ENCODE measurements around the gene NKX2-8.

Gene NKX2-8

GRCh38 chr14:36582011-36582873 lies at the start of gene NKX2-8:
Gene NKX2-8, minus strand, starts transcription at chr14:36582614. Its CDS starts 225 bp downstream, at chr14:36582389.
- DNase-seq (ENCODE audit: extremely low spot score, insufficient read length, low read depth), result no peak

GRCh38 chr14:36627981-36628380 lies 45.6 kb upstream of the NKX2-8 start:
- FAIRE-seq (no peak), DNase-seq (ENCODE audit: extremely low spot score, insufficient read length, low read depth) (no peak)

More at GRCh38 chr14:36582011-36582873, at the start of gene NKX2-8:
- no peak for FAIRE-seq

- no peak for FAIRE-seq
These were observed 43.7 kb upstream of the NKX2-8 start for GRCh38 chr14:36626151-36626550.

GRCh38 chr14:36625436-36625835 lies 43.0 kb upstream of the NKX2-8 start:
- DNase-seq (ENCODE audit: extremely low spot score, insufficient read length, low read depth) (no peak), FAIRE-seq (no peak)

More at GRCh38 chr14:36626151-36626550, 43.7 kb upstream of the NKX2-8 start:
- DNase-seq (ENCODE audit: extremely low spot score, insufficient read length, low read depth), result no peak

- FAIRE-seq (no peak), DNase-seq (ENCODE audit: extremely low spot score, insufficient read length, low read depth) (no peak)
These were observed 42.6 kb upstream of the NKX2-8 start for GRCh38 chr14:36625014-36625413.

GRCh38 chr14:36619853-36620252 lies 37.4 kb upstream of the NKX2-8 start:
- FAIRE-seq, result no peak
- DNase-seq (ENCODE audit: extremely low spot score, insufficient read length, low read depth), result no peak

- no peak for DNase-seq (ENCODE audit: extremely low spot score, insufficient read length, low read depth)
- FAIRE-seq, result no peak
These were observed 36.7 kb upstream of the NKX2-8 start for GRCh38 chr14:36619131-36619530.

- FAIRE-seq (no peak), DNase-seq (ENCODE audit: extremely low spot score, insufficient read length, low read depth) (no peak)
These were observed 36.2 kb upstream of the NKX2-8 start for GRCh38 chr14:36618641-36619040.

GRCh38 chr14:36617824-36618223 lies 35.4 kb upstream of the NKX2-8 start:
- FAIRE-seq, result no peak

GRCh38 chr14:36605506-36605857 lies 23.1 kb upstream of the NKX2-8 start:
- no peak for FAIRE-seq
- DNase-seq (ENCODE audit: extremely low spot score, insufficient read length, low read depth), result no peak

More at GRCh38 chr14:36617824-36618223, 35.4 kb upstream of the NKX2-8 start:
- no peak for DNase-seq (ENCODE audit: extremely low spot score, insufficient read length, low read depth)

- DNase-seq (ENCODE audit: extremely low spot score, insufficient read length, low read depth) (peak; percentile 30), FAIRE-seq (peak; percentile 82)
These were observed 22.5 kb upstream of the NKX2-8 start for GRCh38 chr14:36604757-36605505.

GRCh38 chr14:36600431-36600830 lies 18.0 kb upstream of the NKX2-8 start:
- DNase-seq (ENCODE audit: extremely low spot score, insufficient read length, low read depth) (no peak), FAIRE-seq (no peak)

GRCh38 chr14:36591482-36591881 lies 9.1 kb upstream of the NKX2-8 start:
- FAIRE-seq (no peak), DNase-seq (ENCODE audit: extremely low spot score, insufficient read length, low read depth) (no peak)

- DNase-seq (ENCODE audit: extremely low spot score, insufficient read length, low read depth) (no peak), FAIRE-seq (no peak)
These were observed 6.4 kb upstream of the NKX2-8 start for GRCh38 chr14:36588788-36589187.

GRCh38 chr14:36588119-36588518 lies 5.7 kb upstream of the NKX2-8 start:
- DNase-seq (ENCODE audit: extremely low spot score, insufficient read length, low read depth) (no peak), FAIRE-seq (no peak)

GRCh38 chr14:36585100-36585499 lies 2.7 kb upstream of the NKX2-8 start:
- no peak for DNase-seq (ENCODE audit: extremely low spot score, insufficient read length, low read depth)
- no peak for FAIRE-seq

GRCh38 chr14:36583893-36584811 lies 1.7 kb upstream of the NKX2-8 start:
- DNase-seq (ENCODE audit: extremely low spot score, insufficient read length, low read depth) (no peak), FAIRE-seq (no peak)

- FAIRE-seq (no peak), DNase-seq (ENCODE audit: extremely low spot score, insufficient read length, low read depth) (no peak)
These were observed 953 bp upstream of the NKX2-8 start for GRCh38 chr14:36583242-36583892.

- no peak for DNase-seq (ENCODE audit: extremely low spot score, insufficient read length, low read depth)
- FAIRE-seq, result no peak
These were observed 444 bp upstream of the NKX2-8 start for GRCh38 chr14:36582874-36583241.
